H1 (cell line): ENCODE data around the gene ACBD6. TPM values are rescaled to one million over a fixed set of nuclear protein-coding genes. Genes with fewer than 3 reads are reported as not detected.
A peak's percentile ranks its signal among the peaks of the same experiment; 100 is the strongest.

ENCODE experiments used
- CTCF ChIA-PET: fragments of 300-600 bp; sonication (Branson Sonifier 250); formaldehyde crosslinking; loops from one replicate; lab custom pipeline; 2021; ENCODE audit not compliant: partially characterized antibody; lab: Charles Lee
- POLR2A ChIA-PET: fragments of 300-600 bp; sonication (Branson Sonifier 250); formaldehyde crosslinking; loops from one replicate; lab custom pipeline; 2021; ENCODE audit warnings: inconsistent platforms; ENCODE audit not compliant: partially characterized antibody; lab: Charles Lee
- DNase-seq, 2 experiments: peaks; one replicate each; pipeline versions ENCODE4 v3.0.0 to v3.0.0-alpha.2; 2010 to 2022; ENCODE audit warnings: low spot score in 2 of 2, low read depth in 1 of 2, mixed read lengths in 1 of 2
- FAIRE-seq: peaks from 2 replicates; lab custom pipeline; 2011; peaks lifted over from hg19 to GRCh38; lab: Jason Lieb, UNC
- H2AFZ ChIP-seq: 2 replicates; pipeline ENCODE4 v1.8.1; 2012; ENCODE audit warnings: low read length, inconsistent platforms
- H2AK5ac ChIP-seq: 2 replicates; pipeline ENCODE4 v1.6.1; 2013; ENCODE audit warnings: low read depth, low read length
- H2BK120ac ChIP-seq: replicated peaks from 2 replicates; pipeline ENCODE3; 2013; ENCODE audit warnings: low read depth, low read length, inconsistent platforms
- H2BK12ac ChIP-seq: 2 replicates; pipeline ENCODE4 v1.6.1; 2013; ENCODE audit warnings: low read depth, low read length
- H2BK15ac ChIP-seq: 2 replicates; pipeline ENCODE4 v1.6.1; 2013; ENCODE audit warnings: low read length
- H2BK20ac ChIP-seq: 2 replicates; pipeline ENCODE4 v1.6.1; 2013; ENCODE audit warnings: low read length
- H2BK5ac ChIP-seq: 2 replicates; pipeline ENCODE4 v1.6.1; 2013; ENCODE audit warnings: low read depth, low read length
- H3K14ac ChIP-seq: 2 replicates; pipeline ENCODE4 v1.6.1; 2013; ENCODE audit warnings: inconsistent platforms; ENCODE audit not compliant: insufficient read length
- H3K18ac ChIP-seq: 2 replicates; pipeline ENCODE4 v1.6.1; 2013; ENCODE audit warnings: low read length; ENCODE audit errors: extremely low read depth
- H3K23ac ChIP-seq: 2 replicates; pipeline ENCODE4 v1.6.1; 2013; ENCODE audit warnings: inconsistent platforms; ENCODE audit not compliant: insufficient read length
- H3K23me2 ChIP-seq: 2 replicates; pipeline ENCODE4 v1.6.1; 2013; ENCODE audit warnings: low read depth, low read length
- H3K27ac ChIP-seq: 2 replicates; pipeline ENCODE4 v1.6.1; 2011; ENCODE audit warnings: low read depth, low read length, inconsistent platforms
- H3K27me3 ChIP-seq, 4 experiments: replicated peaks in 1 of 4; 1 replicate in 1 of 4; 2 replicates in 3 of 4; pipeline versions ENCODE4 v1.6.1 to v1.8.1; 2011 to 2013; ENCODE audit warnings: low read length in 3 of 4, mild to moderate bottlenecking in 3 of 4, inconsistent platforms in 2 of 4, mixed read lengths in 2 of 4, moderate library complexity in 1 of 4; ENCODE audit not compliant: control insufficient read depth in 3 of 4, insufficient read depth in 3 of 4; ENCODE audit errors: extremely low read depth in 1 of 4
- H3K36me3 ChIP-seq, 4 experiments: 2 replicates each; pipeline versions ENCODE4 v1.6.1 to v1.8.1; 2011 to 2013; ENCODE audit warnings: mild to moderate bottlenecking in 4 of 4, low read length in 3 of 4, moderate library complexity in 2 of 4, control low read depth in 1 of 4, inconsistent platforms in 1 of 4; ENCODE audit not compliant: insufficient read depth in 4 of 4, control insufficient read depth in 2 of 4
- H3K4ac ChIP-seq: replicated peaks from 2 replicates; pipeline ENCODE3; 2013; ENCODE audit warnings: low read length, low read depth, mixed read lengths, inconsistent platforms; ENCODE audit not compliant: insufficient read length
- H3K4me1 ChIP-seq, 4 experiments: replicated peaks in 1 of 4; 1 replicate in 1 of 4; 2 replicates in 3 of 4; pipeline versions ENCODE4 v1.6.1 to v1.8.1; 2011 to 2013; ENCODE audit warnings: low read length in 3 of 4, inconsistent platforms in 2 of 4, mixed read lengths in 1 of 4; ENCODE audit not compliant: insufficient read depth in 4 of 4, control insufficient read depth in 3 of 4
- H3K4me2 ChIP-seq, 2 experiments: 2 replicates each; pipeline versions ENCODE4 v1.6.1 to v1.8.1; 2011 to 2013; ENCODE audit warnings: low read depth in 2 of 2, low read length in 2 of 2, control low read depth in 1 of 2, inconsistent platforms in 1 of 2, mild to moderate bottlenecking in 1 of 2; ENCODE audit not compliant: insufficient read depth in 1 of 2
- H3K4me3 ChIP-seq, 4 experiments: fragments of 200-600, 300-600 bp in 1 of 4; sonication (generic), shearing (Covaris generic), sonication (Bioruptor Twin) in 1 of 4; 2 replicates each; pipeline versions ENCODE4 v1.5.1 to v1.8.1; 2011 to 2016; ENCODE audit warnings: low read length in 4 of 4, low read depth in 3 of 4, control low read depth in 2 of 4, inconsistent platforms in 2 of 4, mild to moderate bottlenecking in 2 of 4, mixed read lengths in 1 of 4, moderate library complexity in 1 of 4; ENCODE audit not compliant: insufficient read depth in 2 of 4; ENCODE audit errors: extremely low read depth in 1 of 4
- H3K56ac ChIP-seq: replicated peaks from 2 replicates; pipeline ENCODE3; 2013; ENCODE audit warnings: low read depth, mild to moderate bottlenecking, mixed read lengths, low read length, inconsistent platforms; ENCODE audit not compliant: insufficient read length
- H3K79me1 ChIP-seq: 2 replicates; pipeline ENCODE4 v1.6.1; 2013; ENCODE audit warnings: low read depth, low read length, control low read depth
- H3K79me2 ChIP-seq, 2 experiments: 2 replicates each; pipeline versions ENCODE4 v1.6.1 to v1.8.1; 2012 to 2013; ENCODE audit warnings: low read length in 2 of 2, mild to moderate bottlenecking in 2 of 2, inconsistent platforms in 1 of 2; ENCODE audit not compliant: insufficient read depth in 2 of 2, control insufficient read depth in 1 of 2
- H3K9ac ChIP-seq, 4 experiments: replicated peaks in 1 of 4; 1 replicate in 1 of 4; 2 replicates in 3 of 4; pipeline versions ENCODE4 v1.6.1 to v1.8.1; 2011 to 2013; ENCODE audit warnings: low read depth in 3 of 4, low read length in 3 of 4, control low read depth in 2 of 4, mild to moderate bottlenecking in 2 of 4, moderate library complexity in 2 of 4, inconsistent platforms in 1 of 4; ENCODE audit errors: extremely low read depth in 1 of 4
- H3K9me3 ChIP-seq, 2 experiments: 2 replicates each; pipeline versions ENCODE4 v1.6.1 to v1.8.1; 2012 to 2013; ENCODE audit warnings: mild to moderate bottlenecking in 2 of 2, moderate library complexity in 2 of 2, control low read depth in 1 of 2, inconsistent platforms in 1 of 2, low read depth in 1 of 2, low read length in 1 of 2, mixed read lengths in 1 of 2; ENCODE audit not compliant: insufficient read depth in 2 of 2
- H4K20me1 ChIP-seq, 2 experiments: replicated peaks in 1 of 2; 2 replicates each; pipeline versions ENCODE3 to v1.8.1; 2011 to 2013; ENCODE audit warnings: inconsistent platforms in 2 of 2, low read length in 2 of 2, mild to moderate bottlenecking in 1 of 2; ENCODE audit not compliant: insufficient read depth in 2 of 2, control insufficient read depth in 1 of 2
- H4K5ac ChIP-seq: 2 replicates; pipeline ENCODE4 v1.6.1; 2013; ENCODE audit warnings: low read length, low read depth, mixed read lengths, inconsistent platforms; ENCODE audit not compliant: insufficient read length
- H4K8ac ChIP-seq: 2 replicates; pipeline ENCODE4 v1.8.0; 2013; ENCODE audit warnings: mild to moderate bottlenecking, moderate library complexity, low read length, inconsistent platforms; ENCODE audit not compliant: insufficient read depth; ENCODE audit errors: extremely low read depth
- H4K91ac ChIP-seq: replicated peaks from 2 replicates; pipeline ENCODE3; 2013; ENCODE audit warnings: low read length, mixed read lengths, inconsistent platforms; ENCODE audit not compliant: insufficient read length
- CEBPB ChIP-seq: IDR thresholded peaks from 2 replicates; pipeline ENCODE4 v1.6.1; 2012; ENCODE audit warnings: low read depth, low read length
- KDM1A ChIP-seq: fragments of 200-600, 300-600 bp; sonication (generic); IDR thresholded peaks from 2 replicates; pipeline ENCODE4 v1.7.1; 2016; ENCODE audit warnings: mild to moderate bottlenecking, low read length, borderline replicate concordance
- WGBS, 2 experiments: shearing (Covaris generic) in 1 of 2; methylation state at CpG; one replicate each; pipeline versions ENCODE4 v1.1.6 to v1.1.7; 2013 to 2015; ENCODE audit warnings: low lambda C conversion rate in 2 of 2, mixed read lengths in 2 of 2, inconsistent platforms in 1 of 2, low coverage in 1 of 2, missing lambda C conversion rate in 1 of 2; ENCODE audit not compliant: insufficient replicate concordance in 2 of 2, insufficient coverage in 1 of 2, insufficient read length in 1 of 2; ENCODE audit errors: extremely low coverage in 1 of 2, missing lambda C conversion rate in 1 of 2; 5-methylcytosine and 5-hydroxymethylcytosine counted together
- polyA plus RNA-seq, 7 experiments: library from polyadenylated mRNA; depleted of rRNA in 3 of 7; stranded (reverse) in 5 of 7; unstranded in 2 of 7; fragments of >200 nt in 5 of 7; fragments of 200-250 nt in 2 of 7; gene quantifications; 1 replicate in 5 of 7; 2 replicates in 1 of 7; 4 replicates in 1 of 7; pipeline versions ENCODE4 v1.2.1 to v1.2.3, GENCODE V29; 2011 to 2013; ENCODE audit warnings: missing spikeins in 2 of 7, mixed read lengths in 2 of 7
- total RNA-seq: library from RNA; stranded (reverse); fragmentation: NEBNext Ultra II Directional; extraction: Animal tissue kit (Norgen Biotek cat#: 25700); gene quantifications from 2 replicates; pipeline ENCODE4 v1.2.1, GENCODE V29; 2021

The ACBD6 gene
- total and polyA plus RNA-seq, 2 of the 8 experiments (the other 6 are each of a cell fraction or from before 2014, with no cell fraction given), result 52.0 to 67.7 TPM

DNA sequence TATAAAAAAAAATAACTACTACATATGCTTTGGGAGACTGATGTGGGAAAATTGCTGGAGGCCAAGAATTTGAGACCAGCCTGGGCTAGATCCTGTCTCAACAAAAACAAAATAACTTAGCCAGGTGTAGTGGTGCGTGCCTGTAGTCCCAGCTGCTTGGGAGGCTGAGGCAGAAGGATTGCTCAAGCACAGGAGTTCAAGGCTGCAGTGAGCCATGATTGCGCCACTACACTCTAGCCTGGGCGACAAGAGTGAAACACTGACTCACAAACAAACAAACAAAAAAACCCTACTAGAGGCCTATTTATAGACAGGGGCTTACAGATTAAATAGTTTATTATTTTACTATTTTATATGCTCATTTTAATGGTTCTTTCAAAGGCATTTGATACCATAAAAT lies 192.3 kb downstream of the ACBD6 start:
- WGBS, 2 experiments, result 97% methylated on average over 3 of the region's 3 CpGs; no CpG with 5 or more reads in 1 of the 2 experiments
- no peak overlapping the region for H3K27ac ChIP-seq
- H3K56ac ChIP-seq, result no peak overlapping the region
- H2BK5ac ChIP-seq, result no peak overlapping the region
- no peak overlapping the region for H3K23ac ChIP-seq
- H3K23me2 ChIP-seq, result no peaks in the 10 kb centered on the region
- H4K91ac ChIP-seq, result no peak overlapping the region
- no peaks in the 10 kb centered on the region for H3K79me2 ChIP-seq
- POLR2A ChIA-PET, result no interaction called here
- no peak overlapping the region for H3K14ac ChIP-seq
- H3K9ac ChIP-seq, result no peak overlapping the region
- no peak for FAIRE-seq
- no peak overlapping the region for H3K4me2 ChIP-seq
- no peak overlapping the region for H2BK12ac ChIP-seq
- no peak overlapping the region for H3K4ac ChIP-seq
- no peak overlapping the region for H2BK120ac ChIP-seq
- CTCF ChIA-PET, result interaction anchor here (0.8 to 2.2 kb wide), 5 partner anchors 38 to 168 kb away, joined by 3 to 6 read pairs (median 4); no protein-coding TSS in a partner anchor
- DNase-seq, result no peak
- H3K4me3 ChIP-seq, result no peak overlapping the region
- H3K27me3 ChIP-seq, result no peaks in the 10 kb centered on the region; a peak in 1 of 7 replicates
- H2BK15ac ChIP-seq, result no peak overlapping the region
- H4K20me1 ChIP-seq, result no peaks in the 10 kb centered on the region
- no peak overlapping the region for H3K18ac ChIP-seq
- TF ChIP-seq CEBPB (peak; percentile 73), KDM1A (no peak)
- H3K36me3 ChIP-seq, result no peaks in the 10 kb centered on the region; a peak in 1 of 8 replicates
- H4K5ac ChIP-seq, result no peak overlapping the region
- H2AK5ac ChIP-seq, result no peak overlapping the region
- no peak overlapping the region for H4K8ac ChIP-seq
- no peak overlapping the region for H2AFZ ChIP-seq
- no peaks in the 10 kb centered on the region; a peak in 1 of 7 replicates for H3K4me1 ChIP-seq
- H2BK20ac ChIP-seq, result no peak overlapping the region
- no peaks in the 10 kb centered on the region for H3K9me3 ChIP-seq
- no peaks in the 10 kb centered on the region; the same call in 1 of the 2 replicates for H3K79me1 ChIP-seq
